Ectodermal cell (in vitro differentiated cells): ENCODE data around the gene ZNF135. TPM values are rescaled to one million over a fixed set of nuclear protein-coding genes. Genes with fewer than 3 reads are reported as not detected.

Experiments used
- H3K27ac ChIP-seq: 2 replicates; pipeline ENCODE4 v1.7.0; 2013; ENCODE audit warnings: mild to moderate bottlenecking, low read depth, low read length; ENCODE audit not compliant: insufficient read depth, poor library complexity, severe bottlenecking
- H3K27me3 ChIP-seq: 2 replicates; pipeline ENCODE4 v1.7.0; 2013; ENCODE audit warnings: mild to moderate bottlenecking, low read length; ENCODE audit not compliant: insufficient read depth, control insufficient read depth, poor library complexity, severe bottlenecking
- H3K36me3 ChIP-seq: one replicate; pipeline ENCODE4 v1.7.0; 2013; ENCODE audit warnings: low read length; ENCODE audit not compliant: control insufficient read depth, insufficient read depth
- H3K4me1 ChIP-seq: one replicate; pipeline ENCODE4 v1.7.0; 2013; ENCODE audit warnings: low read length; ENCODE audit not compliant: control insufficient read depth, insufficient read depth
- H3K4me3 ChIP-seq: 2 replicates; pipeline ENCODE4 v1.7.0; 2013; ENCODE audit warnings: low read depth, low read length, control low read depth; ENCODE audit not compliant: insufficient read depth
- H3K9me3 ChIP-seq: 2 replicates; pipeline ENCODE4 v1.7.0; 2013; ENCODE audit warnings: mild to moderate bottlenecking, low read length, moderate library complexity; ENCODE audit not compliant: control insufficient read depth
- WGBS, 2 experiments: methylation state at CpG; one replicate each; pipeline ENCODE4 v1.1.7; 2013; ENCODE audit warnings: missing lambda C conversion rate in 2 of 2; 5-methylcytosine and 5-hydroxymethylcytosine counted together
- polyA plus RNA-seq, 4 experiments: library from polyadenylated mRNA; stranded (reverse); fragments of 50-300 nt; gene quantifications; one replicate each; pipeline ENCODE4 v1.2.3, GENCODE V29; 2013

ZNF135 gene
- 6.6 TPM for polyA plus RNA-seq (2013, experiment 1 of 4)
- 7.0 TPM for polyA plus RNA-seq (2013, experiment 2 of 4)
- 5.4 TPM for polyA plus RNA-seq (2013, experiment 3 of 4)
- polyA plus RNA-seq (2013, experiment 4 of 4) = 6.8 TPM

DNA sequence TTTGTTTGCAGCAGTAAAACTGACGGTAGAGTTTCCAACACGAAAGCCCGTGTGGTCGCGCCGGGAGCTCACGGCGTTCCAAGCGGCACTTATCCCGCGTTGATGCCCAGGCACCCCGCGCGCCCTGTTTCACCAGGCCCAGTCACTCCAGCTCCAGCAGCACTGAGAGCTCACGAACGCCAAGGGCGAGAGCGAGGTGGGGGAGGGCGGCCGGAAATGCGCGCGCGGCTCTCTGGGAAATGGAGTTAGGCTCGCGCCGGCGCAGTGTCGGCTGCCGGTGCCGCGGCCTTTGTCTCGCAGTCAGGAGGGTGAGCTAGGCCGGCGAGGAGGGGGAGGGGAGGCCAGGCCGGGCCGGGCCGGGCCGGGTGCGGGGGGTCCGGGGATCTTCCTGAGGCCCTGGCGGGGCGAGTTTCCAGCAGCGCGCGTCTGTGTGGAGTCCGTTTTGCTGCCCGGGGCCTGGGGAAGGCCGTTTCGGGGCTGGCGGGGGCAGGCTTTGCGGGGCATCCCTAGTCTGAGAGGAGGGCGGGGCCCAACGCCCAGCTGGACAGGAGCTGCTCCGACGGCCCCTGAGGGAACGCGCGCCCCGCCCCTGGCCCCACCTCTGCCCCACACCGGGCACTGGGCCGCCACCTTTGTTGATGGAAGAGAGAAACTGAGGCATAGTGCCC is at the start of gene ZNF135:
ZNF135 (plus strand) TSS at position 280 of the 668 bp plus-strand sequence. CDS start 721 bp downstream, outside the sequence.
- H3K36me3 ChIP-seq = peaks cover 5% of the 10 kb centered on the region
- WGBS, 2 experiments = 17 to 19% methylated on average over 62 of the region's 62 CpGs
- H3K4me3 ChIP-seq = peak within 1 kb of the TSS; percentile 32
- no peaks in the 10 kb centered on the region for H3K27me3 ChIP-seq
- H3K9me3 ChIP-seq = no peaks in the 10 kb centered on the region
- no peaks in the 10 kb centered on the region for H3K4me1 ChIP-seq
- H3K27ac ChIP-seq = peak within 1 kb of the TSS; percentile 20

DNA sequence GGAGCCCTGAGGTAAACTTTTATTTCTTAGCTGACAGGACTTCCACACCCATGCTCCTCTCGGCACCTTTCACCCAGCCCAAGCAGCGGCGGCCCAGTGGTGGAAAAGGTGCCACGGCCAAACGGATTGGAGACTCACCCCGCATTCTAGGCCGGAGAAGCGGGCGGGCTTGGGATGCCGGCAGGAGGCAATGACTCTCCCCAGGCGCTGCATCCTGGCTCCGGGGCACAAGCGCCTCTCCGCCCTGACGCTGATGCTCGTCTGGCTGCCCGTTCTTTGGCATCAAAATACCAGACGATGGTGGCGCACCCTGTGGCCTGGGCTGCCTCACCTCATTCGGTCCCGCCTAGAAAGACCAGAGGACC is 49.8 kb upstream of the ZNF135 start:
- no peaks in the 10 kb centered on the region for H3K27me3 ChIP-seq
- H3K27ac ChIP-seq = no peak overlapping the region
- 81 to 84% methylated on average over 21 of the region's 21 CpGs for WGBS, 2 experiments
- H3K36me3 ChIP-seq = peaks cover 36% of the 10 kb centered on the region
- no peaks in the 10 kb centered on the region for H3K9me3 ChIP-seq
- H3K4me3 ChIP-seq = no peak overlapping the region
- no peaks in the 10 kb centered on the region for H3K4me1 ChIP-seq

GRCh38 chr19:58009666-58010301 is 49.3 kb upstream of the ZNF135 start:
- H3K4me1 ChIP-seq = no peaks in the 10 kb centered on the region
- 86 to 87% methylated on average over 41 of the region's 41 CpGs for WGBS, 2 experiments
- no peaks in the 10 kb centered on the region for H3K9me3 ChIP-seq
- peaks cover 30% of the 10 kb centered on the region for H3K36me3 ChIP-seq
- H3K27ac ChIP-seq = no peak overlapping the region
- H3K27me3 ChIP-seq = no peaks in the 10 kb centered on the region
- H3K4me3 ChIP-seq = no peak overlapping the region

DNA sequence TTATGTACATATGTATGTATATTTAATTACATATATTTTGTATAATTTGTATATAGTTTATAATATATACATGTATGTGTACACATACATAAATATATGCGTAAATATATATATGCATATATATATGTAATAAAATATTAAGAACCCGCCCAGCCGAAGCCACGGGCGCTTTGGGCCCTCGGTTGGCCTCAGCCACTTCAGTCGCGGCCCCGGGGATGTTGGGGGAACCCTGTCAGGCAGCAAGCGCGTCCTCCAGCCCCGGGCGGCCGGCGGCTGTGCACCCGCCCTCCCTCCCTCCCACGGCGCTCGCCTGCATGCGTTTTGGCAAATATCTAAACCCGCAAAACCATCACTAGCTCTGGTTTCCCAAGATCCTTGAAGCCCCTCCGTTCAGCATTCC is 48.6 kb upstream of the ZNF135 start:
- WGBS, 2 experiments = 97% methylated on average over 21 of the region's 22 CpGs
- Histone ChIP-seq H3K4me1 (no peaks in the 10 kb centered on the region), H3K9me3 (no peaks in the 10 kb centered on the region), H3K4me3 (no peak overlapping the region), H3K27me3 (no peaks in the 10 kb centered on the region), H3K36me3 (peaks cover 25% of the 10 kb centered on the region), H3K27ac (no peak overlapping the region)

- H3K4me1 ChIP-seq = no peaks in the 10 kb centered on the region
Measured at GRCh38 chr19:58014141-58014540, 44.9 kb upstream of the ZNF135 start.

GRCh38 chr19:58020129-58020528 is 39.0 kb upstream of the ZNF135 start:
- Histone ChIP-seq H3K36me3 (no peaks in the 10 kb centered on the region), H3K27me3 (no peaks in the 10 kb centered on the region), H3K4me1 (no peaks in the 10 kb centered on the region), H3K27ac (no peak overlapping the region), H3K4me3 (no peak overlapping the region), H3K9me3 (peaks cover 2% of the 10 kb centered on the region)
- WGBS, 2 experiments = 71 to 75% methylated on average over 7 of the region's 7 CpGs

More at GRCh38 chr19:58014141-58014540, 44.9 kb upstream of the ZNF135 start:
- H3K27ac ChIP-seq = no peak overlapping the region
- peaks cover 2% of the 10 kb centered on the region for H3K9me3 ChIP-seq
- H3K36me3 ChIP-seq = peaks cover 4% of the 10 kb centered on the region
- H3K27me3 ChIP-seq = no peaks in the 10 kb centered on the region
- no peak overlapping the region for H3K4me3 ChIP-seq
- 75 to 77% methylated on average over 5 of the region's 5 CpGs for WGBS, 2 experiments

DNA sequence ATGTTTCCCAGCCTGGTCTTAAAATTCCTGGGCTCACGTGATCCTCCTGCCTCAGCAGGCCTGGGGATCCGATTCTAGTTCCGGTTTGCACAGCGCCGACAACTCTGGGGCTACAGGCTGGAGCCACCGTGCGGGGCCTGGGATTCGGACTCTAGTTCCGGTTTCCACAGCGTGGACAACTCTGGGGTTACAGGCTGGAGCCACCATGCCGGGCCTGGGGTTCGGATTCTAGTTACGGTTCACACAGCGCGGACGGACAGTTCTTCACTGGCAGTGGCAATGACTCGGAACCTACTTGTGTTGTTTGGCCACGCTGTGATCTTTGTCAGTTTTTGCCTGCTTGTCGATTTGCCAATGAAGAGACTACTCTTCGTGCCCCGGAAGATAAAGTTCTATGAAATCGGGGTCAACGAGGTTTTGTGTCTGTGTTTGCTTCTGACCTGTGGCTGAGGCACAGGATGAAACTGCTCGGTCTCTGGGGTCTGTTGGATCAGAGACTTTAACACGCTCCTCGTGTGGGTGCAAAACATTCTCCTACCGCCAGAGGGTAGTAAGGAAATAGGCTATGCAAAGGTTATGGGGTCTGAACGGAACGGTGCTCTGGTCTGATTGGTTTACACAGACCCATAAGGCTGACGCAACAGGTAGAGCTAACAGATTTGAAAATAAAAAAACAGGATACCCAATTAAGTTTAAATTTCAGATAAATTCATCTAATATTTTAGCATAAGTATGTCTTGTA is 37.4 kb upstream of the ZNF135 start:
- no peaks in the 10 kb centered on the region for H3K4me1 ChIP-seq
- no peak overlapping the region for H3K27ac ChIP-seq
- no peaks in the 10 kb centered on the region for H3K27me3 ChIP-seq
- peaks cover 1% of the 10 kb centered on the region for H3K9me3 ChIP-seq
- H3K4me3 ChIP-seq = no peak overlapping the region
- 71 to 73% methylated on average over 30 of the region's 30 CpGs for WGBS, 2 experiments
- no peaks in the 10 kb centered on the region for H3K36me3 ChIP-seq

- 77 to 84% methylated on average over 4 of the region's 4 CpGs for WGBS, 2 experiments
- Histone ChIP-seq H3K27me3 (no peaks in the 10 kb centered on the region), H3K4me3 (no peak overlapping the region), H3K4me1 (no peaks in the 10 kb centered on the region), H3K36me3 (no peaks in the 10 kb centered on the region), H3K9me3 (no peaks in the 10 kb centered on the region), H3K27ac (no peak overlapping the region)
Measured at GRCh38 chr19:58022283-58022660, 36.8 kb upstream of the ZNF135 start.

DNA sequence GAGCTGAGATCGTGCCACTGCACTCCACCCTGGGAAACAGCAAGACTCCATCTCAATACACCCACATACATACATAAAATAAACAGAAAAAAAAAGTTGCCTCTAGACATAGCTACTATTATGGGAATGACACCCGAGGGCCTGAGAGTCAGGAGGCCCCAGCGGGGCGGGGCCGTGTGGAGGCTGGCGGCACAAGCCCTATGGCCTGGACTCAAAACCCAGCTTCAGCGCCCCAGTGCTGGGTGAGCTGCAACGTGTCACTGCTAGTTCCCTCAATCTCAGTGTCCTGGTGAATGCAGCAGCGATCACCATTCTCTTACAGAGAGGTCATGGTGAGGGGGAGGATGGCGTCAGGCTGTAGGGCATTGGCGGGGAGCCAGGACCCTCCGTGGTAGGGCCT is 34.4 kb upstream of the ZNF135 start:
- Histone ChIP-seq H3K4me1 (no peaks in the 10 kb centered on the region), H3K27ac (no peak overlapping the region), H3K27me3 (no peaks in the 10 kb centered on the region), H3K36me3 (no peaks in the 10 kb centered on the region), H3K9me3 (no peaks in the 10 kb centered on the region), H3K4me3 (no peak overlapping the region)
- 88% methylated on average over 12 of the region's 12 CpGs for WGBS, 2 experiments
